GM12878 (cell line): ENCODE measurements around the gene MAPKAPK3. TPM values are rescaled to one million over a fixed set of nuclear protein-coding genes. Genes with fewer than 3 reads are reported as not detected.

Source experiments
- ATAC-seq: fragments of 200-7000 bp; cut with Tn5 transposase; 3 replicates; pipeline ENCODE4 v1.9.1; 2020; ENCODE audit warnings: mild to moderate bottlenecking, moderate library complexity
- BruUV-seq: library from RNA; stranded (reverse); fragments of 400-500 nt; replicated peaks from 2 replicates; lab custom pipeline; 2021; lab: Mats Ljungman, UMichigan
- CTCF ChIA-PET: fragments of 300-600 bp; sonication (Branson Sonifier 250); formaldehyde crosslinking; extraction: SDS; loops from one replicate; lab custom pipeline; 2021; ENCODE audit warnings: inconsistent platforms; lab: Yijun Ruan, JAX
- POLR2A ChIA-PET: fragments of 350-600 bp; formaldehyde crosslinking; extraction: SDS; loops from one replicate; lab custom pipeline; 2021; ENCODE audit warnings: inconsistent platforms; lab: Charles Lee
- RAD21 ChIA-PET: fragments of 300-600 bp; sonication (Branson Sonifier 250); formaldehyde crosslinking; loops from one replicate; lab custom pipeline; 2023; ENCODE audit warnings: antibody characterized with exemption; ENCODE audit not compliant: unreplicated experiment; lab: Charles Lee
- SMC1A ChIA-PET: fragments of 300-600 bp; sonication (Branson Sonifier 250); formaldehyde crosslinking; loops from one replicate; lab custom pipeline; 2023; ENCODE audit not compliant: unreplicated experiment, uncharacterized antibody; lab: Charles Lee
- DNase-seq: peaks from one replicate; pipeline ENCODE4 v3.0.0-alpha.2; 2011; ENCODE audit warnings: low read depth, low spot score
- FAIRE-seq: peaks from 3 replicates; lab custom pipeline; 2011; peaks lifted over from hg19 to GRCh38; lab: Jason Lieb, UNC
- H2AFZ ChIP-seq: 2 replicates; pipeline ENCODE4 v1.6.0; 2011; ENCODE audit warnings: low read depth, low read length, control low read depth; ENCODE audit not compliant: control insufficient read depth
- H3K27ac ChIP-seq: 2 replicates; pipeline ENCODE4 v1.5.1; 2011; ENCODE audit warnings: control low read depth; ENCODE audit not compliant: control insufficient read depth, insufficient read depth
- H3K27me3 ChIP-seq, 2 experiments: replicated peaks in 1 of 2; 2 replicates each; pipeline versions ENCODE4 v1.6.0 to v1.6.1; 2011; ENCODE audit warnings: low read length in 1 of 2; ENCODE audit not compliant: control insufficient read depth in 2 of 2, insufficient read depth in 2 of 2
- H3K36me3 ChIP-seq, 2 experiments: 2 replicates each; pipeline ENCODE4 v1.5.1; 2011; ENCODE audit warnings: low read length in 1 of 2; ENCODE audit not compliant: control insufficient read depth in 2 of 2, insufficient read depth in 2 of 2
- H3K4me1 ChIP-seq: 2 replicates; pipeline ENCODE4 v1.6.1; 2011; ENCODE audit warnings: mild to moderate bottlenecking, low read length, moderate library complexity, mixed read lengths; ENCODE audit not compliant: control insufficient read depth, insufficient read depth
- H3K4me2 ChIP-seq: 2 replicates; pipeline ENCODE4 v1.6.0; 2011; ENCODE audit warnings: control low read depth; ENCODE audit not compliant: control insufficient read depth, insufficient read depth
- H3K4me3 ChIP-seq: fragments of 200-600 bp; sonication (generic); 2 replicates; pipeline ENCODE4 v1.5.1; 2016
- H3K79me2 ChIP-seq: 2 replicates; pipeline ENCODE4 v1.6.0; 2011; ENCODE audit warnings: low read length; ENCODE audit not compliant: control insufficient read depth, insufficient read depth
- H3K9ac ChIP-seq: 2 replicates; pipeline ENCODE4 v1.8.0; 2011; ENCODE audit warnings: low read length, control low read depth, mixed read lengths; ENCODE audit not compliant: control insufficient read depth, insufficient read depth
- H3K9me3 ChIP-seq: replicated peaks from 3 replicates; pipeline ENCODE4 v1.5.1; 2011; ENCODE audit warnings: mild to moderate bottlenecking, low read length; ENCODE audit not compliant: control insufficient read depth, insufficient read depth
- H4K20me1 ChIP-seq: 2 replicates; pipeline ENCODE4 v1.6.0; 2011; ENCODE audit not compliant: control insufficient read depth, insufficient read depth
- HCFC1 ChIP-seq: fragments of 150-350 bp; IDR thresholded peaks from 2 replicates; pipeline ENCODE4 v1.6.1; 2014; ENCODE audit warnings: low read length
- RCOR1 ChIP-seq: conservative IDR thresholded peaks from 2 replicates; pipeline ENCODE4 v1.6.1; 2012; ENCODE audit warnings: low read depth, low read length, improper control_type of control experiment
- SMC3 ChIP-seq: IDR thresholded peaks from 2 replicates; pipeline ENCODE4 v1.6.1; 2011; ENCODE audit warnings: low read length, improper control_type of control experiment, borderline replicate concordance
- SUPT20H ChIP-seq: IDR thresholded peaks from 2 replicates; pipeline ENCODE4 v1.6.1; 2011; ENCODE audit warnings: low read depth, mild to moderate bottlenecking, low read length, moderate library complexity, borderline replicate concordance; ENCODE audit not compliant: control insufficient read depth
- TARDBP ChIP-seq: IDR thresholded peaks from 2 replicates; pipeline ENCODE4 v1.6.1; 2016; ENCODE audit warnings: borderline replicate concordance
- ZNF592 ChIP-seq: fragments of 450-650 bp; IDR thresholded peaks from 2 replicates; pipeline ENCODE4 v1.6.1; 2017; ENCODE audit warnings: mild to moderate bottlenecking, moderate library complexity
- WGBS: methylation state at CpG from one replicate; pipeline ENCODE4 v1.1.6; 2016; ENCODE audit warnings: low lambda C conversion rate; ENCODE audit not compliant: insufficient replicate concordance, insufficient coverage; ENCODE audit errors: missing lambda C conversion rate; 5-methylcytosine and 5-hydroxymethylcytosine counted together
- in situ Hi-C: fragments of 300-500 bp; cut with MboI; formaldehyde crosslinking; loops from 9 replicates; pipeline ENCODE4 v1.14.3; 2018; ENCODE audit warnings: mixed read lengths
- intact Hi-C: fragments of 100-400 bp; cut with micrococcal nuclease; formaldehyde crosslinking; loops from one replicate; pipeline ENCODE4 v1.14.2; 2022; ENCODE audit not compliant: unreplicated experiment
- polyA plus RNA-seq, 11 experiments: library from polyadenylated mRNA; depleted of rRNA in 4 of 11; unstranded in 6 of 11; stranded (reverse) in 5 of 11; fragments of >200 nt; fragmentation: Nextera tagmentation in 4 of 11; fragmentation: Illumina TruSeq in 1 of 11; extraction: Ambion mirVana in 4 of 11; extraction: Trizol in 1 of 11; gene quantifications; 1 replicate in 1 of 11; 2 replicates in 10 of 11; pipeline versions ENCODE4 v1.2.1 to v1.2.3, GENCODE V29; 2011 to 2016; ENCODE audit warnings: inconsistent platforms in 2 of 11, missing spikeins in 2 of 11, low read depth in 1 of 11
- total RNA-seq, 4 experiments: library from RNA; depleted of rRNA in 3 of 4; stranded (reverse); fragments of >200 nt in 3 of 4; fragmentation: Illumina TruSeq in 1 of 4; extraction: Trizol in 1 of 4; gene quantifications; 2 replicates each; pipeline versions ENCODE4 v1.2.1 to v1.2.3, GENCODE V29; 2013 to 2021

The MAPKAPK3 gene
- total and polyA plus RNA-seq, 10 of the 15 experiments (the other 5 are each of a cell fraction or from before 2014, with no cell fraction given) = 7.9 to 66.0 (median 39.0) TPM

- Histone ChIP-seq H3K9me3 (no peaks in the 10 kb centered on the region), H3K4me1 (no peaks in the 10 kb centered on the region), H3K79me2 (no peaks in the 10 kb centered on the region), H4K20me1 (no peaks in the 10 kb centered on the region), H3K27me3 (no peaks in the 10 kb centered on the region; a peak in 3 of 4 replicates), H3K4me3 (no peak overlapping the region), H3K36me3 (no peaks in the 10 kb centered on the region), H3K4me2 (no peak overlapping the region), H2AFZ (no peak overlapping the region), H3K27ac (no peak overlapping the region), H3K9ac (no peak overlapping the region)
- FAIRE-seq = no peak
- DNase-seq = no peak
- in situ Hi-C loops (no loop called here), intact Hi-C loops (no loop called here)
- no peak for TF ChIP-seq ZNF592
- TF ChIP-seq SMC3 = no peak
- no peak for TF ChIP-seq SUPT20H
- no peak for TF ChIP-seq TARDBP
- no peak for TF ChIP-seq RCOR1
- no peak for TF ChIP-seq HCFC1
- WGBS = 0% methylated on average over 3 of the region's 3 CpGs
- ChIA-PET RAD21 (interaction anchor here (7.3 kb wide), 1 partner anchor 40 kb away, joined by 84 read pairs; the partner anchor contains the start of gene MAPKAPK3), SMC1A (interaction anchor here (8.0 kb wide), 1 partner anchor 38 kb away, joined by 81 read pairs; the partner anchor contains the start of gene MAPKAPK3), POLR2A (interaction anchor here (1.1 kb wide), 1 partner anchor 39 kb away, joined by 3 read pairs; the partner anchor contains the start of gene MAPKAPK3), CTCF (interaction anchor here (1.1 to 10.8 kb wide), 4 partner anchors 12 to 83 kb away, joined by 3 to 250 read pairs (median 4); partner anchors contain the start of genes CISH and MAPKAPK3)
- BruUV-seq = no TSS peak
- no peak for ATAC-seq
These were observed 38.3 kb downstream of the MAPKAPK3 start for GRCh38 chr3:50655009-50655830.
